Measurements from ENCODE around the gene ZDHHC24.

DNA sequence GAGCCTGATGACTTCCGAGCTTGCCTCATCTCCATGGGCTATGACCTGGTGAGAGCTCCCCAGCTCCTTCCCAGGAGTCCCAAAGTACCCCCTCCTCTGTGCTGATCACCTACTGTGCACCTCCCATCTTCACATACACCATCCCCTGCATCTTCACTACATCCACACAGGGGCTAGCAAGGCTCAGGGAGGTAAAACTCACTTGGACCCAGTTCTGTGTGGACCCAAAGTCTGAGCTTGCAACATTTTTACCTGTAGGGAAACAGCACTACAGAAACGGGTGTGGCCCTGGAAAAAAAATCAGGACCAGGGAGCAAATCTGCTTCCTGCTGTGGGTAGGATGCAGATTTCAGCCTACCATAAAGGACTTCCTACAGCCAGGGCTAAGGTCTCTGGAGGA lies 16.4 kb upstream of the ZDHHC24 start:
- TF ChIP-seq, protein P1, sequence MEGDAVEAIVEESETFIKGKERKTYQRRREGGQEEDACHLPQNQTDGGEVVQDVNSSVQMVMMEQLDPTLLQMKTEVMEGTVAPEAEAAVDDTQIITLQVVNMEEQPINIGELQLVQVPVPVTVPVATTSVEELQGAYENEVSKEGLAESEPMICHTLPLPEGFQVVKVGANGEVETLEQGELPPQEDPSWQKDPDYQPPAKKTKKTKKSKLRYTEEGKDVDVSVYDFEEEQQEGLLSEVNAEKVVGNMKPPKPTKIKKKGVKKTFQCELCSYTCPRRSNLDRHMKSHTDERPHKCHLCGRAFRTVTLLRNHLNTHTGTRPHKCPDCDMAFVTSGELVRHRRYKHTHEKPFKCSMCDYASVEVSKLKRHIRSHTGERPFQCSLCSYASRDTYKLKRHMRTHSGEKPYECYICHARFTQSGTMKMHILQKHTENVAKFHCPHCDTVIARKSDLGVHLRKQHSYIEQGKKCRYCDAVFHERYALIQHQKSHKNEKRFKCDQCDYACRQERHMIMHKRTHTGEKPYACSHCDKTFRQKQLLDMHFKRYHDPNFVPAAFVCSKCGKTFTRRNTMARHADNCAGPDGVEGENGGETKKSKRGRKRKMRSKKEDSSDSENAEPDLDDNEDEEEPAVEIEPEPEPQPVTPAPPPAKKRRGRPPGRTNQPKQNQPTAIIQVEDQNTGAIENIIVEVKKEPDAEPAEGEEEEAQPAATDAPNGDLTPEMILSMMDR (IDR thresholded peaks at IDR 0.05 in 2 of 3, conservative IDR thresholded peaks at IDR 0.05 in 1 of 3; ENCODE audit: borderline replicate concordance in 1 of 3, insufficient read depth in 1 of 3, low read depth in 2 of 3, low read length in 2 of 3), result no peak
- TF ChIP-seq, protein P2, sequence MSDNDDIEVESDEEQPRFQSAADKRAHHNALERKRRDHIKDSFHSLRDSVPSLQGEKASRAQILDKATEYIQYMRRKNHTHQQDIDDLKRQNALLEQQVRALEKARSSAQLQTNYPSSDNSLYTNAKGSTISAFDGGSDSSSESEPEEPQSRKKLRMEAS (IDR thresholded peaks at IDR 0.05), result no peak
- TF ChIP-seq POLR2A (IDR thresholded peaks at IDR 0.05; ENCODE audit: borderline replicate concordance, extremely low read depth, insufficient read depth, insufficient read length), result no peak
- TF ChIP-seq EZH2phosphoT487 (IDR thresholded peaks at IDR 0.05; ENCODE audit: borderline replicate concordance), result no peak
- no peak for TF ChIP-seq YY1 (IDR thresholded peaks at IDR 0.05; ENCODE audit: extremely low read depth, insufficient replicate concordance, low read depth, low read length)
- TF ChIP-seq, protein P3, sequence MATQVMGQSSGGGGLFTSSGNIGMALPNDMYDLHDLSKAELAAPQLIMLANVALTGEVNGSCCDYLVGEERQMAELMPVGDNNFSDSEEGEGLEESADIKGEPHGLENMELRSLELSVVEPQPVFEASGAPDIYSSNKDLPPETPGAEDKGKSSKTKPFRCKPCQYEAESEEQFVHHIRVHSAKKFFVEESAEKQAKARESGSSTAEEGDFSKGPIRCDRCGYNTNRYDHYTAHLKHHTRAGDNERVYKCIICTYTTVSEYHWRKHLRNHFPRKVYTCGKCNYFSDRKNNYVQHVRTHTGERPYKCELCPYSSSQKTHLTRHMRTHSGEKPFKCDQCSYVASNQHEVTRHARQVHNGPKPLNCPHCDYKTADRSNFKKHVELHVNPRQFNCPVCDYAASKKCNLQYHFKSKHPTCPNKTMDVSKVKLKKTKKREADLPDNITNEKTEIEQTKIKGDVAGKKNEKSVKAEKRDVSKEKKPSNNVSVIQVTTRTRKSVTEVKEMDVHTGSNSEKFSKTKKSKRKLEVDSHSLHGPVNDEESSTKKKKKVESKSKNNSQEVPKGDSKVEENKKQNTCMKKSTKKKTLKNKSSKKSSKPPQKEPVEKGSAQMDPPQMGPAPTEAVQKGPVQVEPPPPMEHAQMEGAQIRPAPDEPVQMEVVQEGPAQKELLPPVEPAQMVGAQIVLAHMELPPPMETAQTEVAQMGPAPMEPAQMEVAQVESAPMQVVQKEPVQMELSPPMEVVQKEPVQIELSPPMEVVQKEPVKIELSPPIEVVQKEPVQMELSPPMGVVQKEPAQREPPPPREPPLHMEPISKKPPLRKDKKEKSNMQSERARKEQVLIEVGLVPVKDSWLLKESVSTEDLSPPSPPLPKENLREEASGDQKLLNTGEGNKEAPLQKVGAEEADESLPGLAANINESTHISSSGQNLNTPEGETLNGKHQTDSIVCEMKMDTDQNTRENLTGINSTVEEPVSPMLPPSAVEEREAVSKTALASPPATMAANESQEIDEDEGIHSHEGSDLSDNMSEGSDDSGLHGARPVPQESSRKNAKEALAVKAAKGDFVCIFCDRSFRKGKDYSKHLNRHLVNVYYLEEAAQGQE (IDR thresholded peaks at IDR 0.05; ENCODE audit: low read depth), result no peak
- no peak for TF ChIP-seq EZH2 (IDR thresholded peaks at IDR 0.05)
- TF ChIP-seq, protein P4, sequence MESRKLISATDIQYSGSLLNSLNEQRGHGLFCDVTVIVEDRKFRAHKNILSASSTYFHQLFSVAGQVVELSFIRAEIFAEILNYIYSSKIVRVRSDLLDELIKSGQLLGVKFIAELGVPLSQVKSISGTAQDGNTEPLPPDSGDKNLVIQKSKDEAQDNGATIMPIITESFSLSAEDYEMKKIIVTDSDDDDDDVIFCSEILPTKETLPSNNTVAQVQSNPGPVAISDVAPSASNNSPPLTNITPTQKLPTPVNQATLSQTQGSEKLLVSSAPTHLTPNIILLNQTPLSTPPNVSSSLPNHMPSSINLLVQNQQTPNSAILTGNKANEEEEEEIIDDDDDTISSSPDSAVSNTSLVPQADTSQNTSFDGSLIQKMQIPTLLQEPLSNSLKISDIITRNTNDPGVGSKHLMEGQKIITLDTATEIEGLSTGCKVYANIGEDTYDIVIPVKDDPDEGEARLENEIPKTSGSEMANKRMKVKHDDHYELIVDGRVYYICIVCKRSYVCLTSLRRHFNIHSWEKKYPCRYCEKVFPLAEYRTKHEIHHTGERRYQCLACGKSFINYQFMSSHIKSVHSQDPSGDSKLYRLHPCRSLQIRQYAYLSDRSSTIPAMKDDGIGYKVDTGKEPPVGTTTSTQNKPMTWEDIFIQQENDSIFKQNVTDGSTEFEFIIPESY (IDR thresholded peaks at IDR 0.05; ENCODE audit: extremely low read depth, insufficient replicate concordance, low read length), result no peak
- no peak for TF ChIP-seq CEBPB (IDR thresholded peaks at IDR 0.05; ENCODE audit: low read depth)

Measured in HCT116 (cell line).